ENCODE results near the gene EMILIN1.

DNA sequence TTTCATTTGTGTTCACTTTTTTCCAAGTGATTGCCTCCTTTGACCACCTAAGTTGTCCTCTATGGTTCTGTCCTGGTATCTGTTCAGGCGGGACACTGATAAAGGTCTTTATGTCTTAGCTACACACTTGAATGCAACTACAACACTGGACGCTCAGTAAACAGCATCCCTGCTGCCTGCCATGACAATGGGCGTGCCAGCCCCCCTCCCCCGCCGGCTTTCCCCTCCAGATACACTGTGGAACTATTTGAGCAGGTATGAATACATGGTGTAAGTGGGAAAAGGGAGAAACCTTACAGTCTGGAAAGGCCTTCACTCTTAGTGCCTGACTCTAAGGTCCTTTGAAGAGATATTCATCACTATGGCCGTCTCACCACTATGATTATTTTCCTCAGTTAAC is 21.2 kb upstream of the EMILIN1 start:
- TF ChIP-seq, protein P1, sequence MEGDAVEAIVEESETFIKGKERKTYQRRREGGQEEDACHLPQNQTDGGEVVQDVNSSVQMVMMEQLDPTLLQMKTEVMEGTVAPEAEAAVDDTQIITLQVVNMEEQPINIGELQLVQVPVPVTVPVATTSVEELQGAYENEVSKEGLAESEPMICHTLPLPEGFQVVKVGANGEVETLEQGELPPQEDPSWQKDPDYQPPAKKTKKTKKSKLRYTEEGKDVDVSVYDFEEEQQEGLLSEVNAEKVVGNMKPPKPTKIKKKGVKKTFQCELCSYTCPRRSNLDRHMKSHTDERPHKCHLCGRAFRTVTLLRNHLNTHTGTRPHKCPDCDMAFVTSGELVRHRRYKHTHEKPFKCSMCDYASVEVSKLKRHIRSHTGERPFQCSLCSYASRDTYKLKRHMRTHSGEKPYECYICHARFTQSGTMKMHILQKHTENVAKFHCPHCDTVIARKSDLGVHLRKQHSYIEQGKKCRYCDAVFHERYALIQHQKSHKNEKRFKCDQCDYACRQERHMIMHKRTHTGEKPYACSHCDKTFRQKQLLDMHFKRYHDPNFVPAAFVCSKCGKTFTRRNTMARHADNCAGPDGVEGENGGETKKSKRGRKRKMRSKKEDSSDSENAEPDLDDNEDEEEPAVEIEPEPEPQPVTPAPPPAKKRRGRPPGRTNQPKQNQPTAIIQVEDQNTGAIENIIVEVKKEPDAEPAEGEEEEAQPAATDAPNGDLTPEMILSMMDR (IDR thresholded peaks at IDR 0.05; ENCODE audit: low read depth, low read length, poor library complexity, severe bottlenecking): no peak
- no peak for TF ChIP-seq EZH2phosphoT487 (IDR thresholded peaks at IDR 0.05; ENCODE audit: borderline replicate concordance, low read length)
